NCI-H460 (cell line): ENCODE data around the gene GRIK1. TPM values are rescaled to one million over a fixed set of nuclear protein-coding genes. Genes with fewer than 3 reads are reported as not detected.

Experiments used
- DNase-seq: peaks from one replicate; pipeline ENCODE4 v3.0.0-alpha.2; 2016; ENCODE audit warnings: low read depth; ENCODE audit errors: extremely low read depth
- total RNA-seq: library from RNA; depleted of rRNA; stranded (reverse); fragments of >200 nt; shearing (Covaris generic); gene quantifications from 2 replicates; pipeline ENCODE4 v1.2.3, GENCODE V29; 2014

The GRIK1 gene
- total RNA-seq, 1 experiment from 2014 or later = not detected

- no peak for DNase-seq
Measured at GRCh38 chr21:29832217-29832616, 107.6 kb downstream of the GRIK1 start.

- DNase-seq = no peak
Measured at GRCh38 chr21:29829564-29830275, 110.1 kb downstream of the GRIK1 start.

GRCh38 chr21:29827647-29828046, 112.1 kb downstream of the GRIK1 start:
- no peak for DNase-seq

- no peak for DNase-seq
Measured at GRCh38 chr21:29827236-29827635, 112.6 kb downstream of the GRIK1 start.

- DNase-seq = no peak
Measured at GRCh38 chr21:29826386-29826785, 113.4 kb downstream of the GRIK1 start.

GRCh38 chr21:29825936-29826335, 113.9 kb downstream of the GRIK1 start:
- no peak for DNase-seq

- no peak for DNase-seq
Measured at GRCh38 chr21:29825345-29825744, 114.5 kb downstream of the GRIK1 start.

GRCh38 chr21:29822064-29822463, 117.7 kb downstream of the GRIK1 start:
- DNase-seq = no peak

- DNase-seq = no peak
Measured at GRCh38 chr21:29821230-29821629, 118.6 kb downstream of the GRIK1 start.

GRCh38 chr21:29819675-29820326, 120.0 kb downstream of the GRIK1 start:
- DNase-seq = no peak

- DNase-seq = no peak
Measured at GRCh38 chr21:29818383-29818921, 121.3 kb downstream of the GRIK1 start.

- no peak for DNase-seq
Measured at GRCh38 chr21:29817450-29817849, 122.3 kb downstream of the GRIK1 start.

- no peak for DNase-seq
Measured at GRCh38 chr21:29812947-29813346, 126.8 kb downstream of the GRIK1 start.

GRCh38 chr21:29810871-29811270, 128.9 kb downstream of the GRIK1 start:
- DNase-seq = no peak

- DNase-seq = no peak
Measured at GRCh38 chr21:29808153-29808552, 131.6 kb downstream of the GRIK1 start.

- DNase-seq = no peak
Measured at GRCh38 chr21:29805105-29805504, 134.7 kb downstream of the GRIK1 start.

GRCh38 chr21:29803191-29803590, 136.6 kb downstream of the GRIK1 start:
- DNase-seq = no peak

- no peak for DNase-seq
Measured at GRCh38 chr21:29801122-29801521, 138.7 kb downstream of the GRIK1 start.

GRCh38 chr21:29800056-29800455, 139.7 kb downstream of the GRIK1 start:
- no peak for DNase-seq

- DNase-seq = no peak
Measured at GRCh38 chr21:29798840-29799239, 141.0 kb downstream of the GRIK1 start.

- no peak for DNase-seq
Measured at GRCh38 chr21:29797155-29797554, 142.6 kb downstream of the GRIK1 start.

- DNase-seq = no peak
Measured at GRCh38 chr21:29793712-29794111, 146.1 kb downstream of the GRIK1 start.
